HG03066 (cell line): Measurements from ENCODE around the gene FGFBP3.

Source experiments
- ATAC-seq: cut with Tn5 transposase; IDR thresholded peaks from one replicate; pipeline ENCODE4 v1.9.1; 2021; ENCODE audit warnings: low read depth; ENCODE audit not compliant: unreplicated experiment

FGFBP3 gene

GRCh38 chr10:91860885-91861284 is 48.4 kb downstream of the FGFBP3 start:
- no peak for ATAC-seq

- no peak for ATAC-seq
Observed at GRCh38 chr10:91856637-91857036, 52.6 kb downstream of the FGFBP3 start.
